Raji (cell line): ENCODE data around the gene MAMDC4.
A peak's percentile ranks its signal among the peaks of the same experiment; 100 is the strongest.

Experiments used
- POLR2A ChIP-seq: IDR thresholded peaks from 2 replicates; pipeline ENCODE4 v1.6.1; 2011; ENCODE audit warnings: low read depth, low read length, control low read depth; ENCODE audit not compliant: insufficient read depth

The MAMDC4 gene

GRCh38 chr9:136862849-136863622 is 10.9 kb downstream of the MAMDC4 start:
- TF ChIP-seq POLR2A, result no peak

DNA sequence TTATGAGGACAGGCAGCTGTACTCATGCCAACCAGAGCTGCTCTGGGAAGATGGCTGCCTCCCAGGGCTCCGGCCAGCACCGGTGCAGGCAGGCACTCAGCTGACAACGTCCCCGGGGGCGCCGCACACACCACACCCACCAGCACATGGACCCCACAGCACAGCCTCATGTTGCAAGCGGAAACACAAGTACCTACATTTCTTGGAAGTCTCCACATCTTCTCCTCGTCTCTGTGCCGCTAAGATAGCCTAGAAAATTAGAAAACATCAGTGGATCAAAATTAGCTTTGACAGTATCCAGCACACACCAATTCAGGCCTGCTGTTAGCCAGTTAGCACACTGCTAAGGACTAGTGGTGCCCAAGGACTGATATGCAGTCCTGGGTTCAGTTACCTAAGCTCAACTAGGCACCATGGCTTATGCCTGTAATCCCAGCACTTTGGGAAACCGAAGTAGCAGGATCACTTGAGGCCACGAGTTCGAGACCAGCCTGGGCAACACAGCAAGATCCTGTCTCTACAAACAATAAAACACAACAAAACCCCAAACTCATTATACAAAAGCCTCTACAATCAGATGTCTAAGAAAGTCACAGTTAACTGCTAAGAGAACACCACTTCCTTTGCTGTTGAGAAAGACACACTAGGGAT is 11.6 kb downstream of the MAMDC4 start:
- TF ChIP-seq POLR2A, result no peak

- TF ChIP-seq POLR2A, result no peak
Measured at GRCh38 chr9:136865041-136865767, 13.1 kb downstream of the MAMDC4 start.

DNA sequence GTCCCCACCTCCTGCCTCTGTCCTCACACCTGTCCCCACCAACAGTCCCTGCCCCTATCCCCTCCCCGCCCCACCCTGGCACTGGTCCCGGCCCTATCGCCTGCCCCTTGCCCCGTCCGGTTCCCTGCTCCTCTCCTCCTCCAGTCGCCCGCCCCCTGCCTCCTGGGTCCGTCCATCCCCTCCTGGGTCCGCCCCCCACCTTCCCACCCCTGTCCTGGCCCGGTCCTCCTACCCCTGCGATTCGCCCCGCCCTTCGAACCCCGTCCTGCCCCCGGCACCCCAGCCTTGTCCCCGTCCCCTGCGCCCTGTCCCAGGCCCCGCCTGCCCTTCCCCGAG is 13.6 kb downstream of the MAMDC4 start:
- no peak for TF ChIP-seq POLR2A

GRCh38 chr9:136867480-136867879 is 15.3 kb downstream of the MAMDC4 start:
- no peak for TF ChIP-seq POLR2A

- no peak for TF ChIP-seq POLR2A
Measured at GRCh38 chr9:136867917-136868316, 15.8 kb downstream of the MAMDC4 start.

GRCh38 chr9:136868644-136869043 is 16.5 kb downstream of the MAMDC4 start:
- 0 out of 2 replicates have a peak, but pooled peaks have one; percentile 31 for TF ChIP-seq POLR2A

DNA sequence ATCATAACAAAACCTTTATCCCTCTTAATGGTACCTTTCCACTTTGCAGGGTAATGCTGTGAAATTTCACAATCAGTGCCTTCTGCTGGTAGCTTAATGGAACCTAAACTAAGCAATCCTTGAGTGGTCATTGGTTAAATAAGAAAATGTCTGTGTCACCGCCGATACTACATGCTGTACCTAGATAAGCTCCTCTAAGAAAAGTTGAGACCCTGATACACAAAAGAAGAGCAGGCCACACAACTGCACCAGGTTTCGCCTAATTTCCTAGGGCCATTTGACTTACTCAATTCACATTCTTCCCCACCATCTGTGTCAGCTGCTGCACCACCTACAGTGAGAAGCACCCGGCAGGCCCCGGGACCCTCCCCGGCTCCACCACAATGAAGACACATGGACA is 23.0 kb downstream of the MAMDC4 start:
- TF ChIP-seq POLR2A, result no peak

DNA sequence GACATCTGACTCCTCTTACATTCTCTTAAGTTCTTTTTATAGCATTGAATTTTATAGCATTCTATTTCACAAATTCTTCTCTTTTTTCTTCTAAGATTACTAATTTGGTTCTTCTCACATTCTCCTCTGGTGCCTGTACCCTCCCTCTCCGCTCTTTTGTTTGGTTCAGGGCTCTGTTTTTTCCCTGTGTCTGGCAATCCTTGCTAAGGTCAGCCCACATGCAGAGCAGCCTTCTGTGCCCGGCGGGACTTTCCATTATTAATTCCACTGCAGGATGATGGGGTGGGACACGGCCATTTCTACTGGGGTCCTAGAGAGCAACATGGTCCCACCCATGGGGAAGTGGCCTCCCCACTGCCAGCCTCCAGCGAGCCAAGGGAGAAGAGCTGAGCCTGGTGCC is 24.3 kb downstream of the MAMDC4 start:
- no peak for TF ChIP-seq POLR2A

- TF ChIP-seq POLR2A, result no peak; the same call in 1 of the 2 replicates
Measured at GRCh38 chr9:136880651-136881050, 28.5 kb downstream of the MAMDC4 start.

GRCh38 chr9:136881691-136882108 is 29.6 kb downstream of the MAMDC4 start:
- no peak for TF ChIP-seq POLR2A

GRCh38 chr9:136882109-136882946 is 30.2 kb downstream of the MAMDC4 start:
- TF ChIP-seq POLR2A, result peak; percentile 32

GRCh38 chr9:136885950-136886578 is 33.9 kb downstream of the MAMDC4 start, which contains the start of gene TRAF2:
Gene TRAF2, plus strand, starts transcription at chr9:136886516. Its CDS starts 12,225 bp downstream, at chr9:136898741.
- peak; percentile 96 for TF ChIP-seq POLR2A
